Peyer's patch (tissue), 4 donors: ENCODE data around the gene EFCAB14.

Experiments
- CTCF ChIP-seq, 6 experiments: fragments of 450-650 bp in 4 of 6; fragments of 200-600 bp in 2 of 6; sonication (generic) in 1 of 6; IDR thresholded peaks; one replicate each; pipeline ENCODE4 v1.5.1; 2017 to 2019; ENCODE audit warnings: antibody characterized with exemption in 6 of 6, mild to moderate bottlenecking in 3 of 6, moderate library complexity in 1 of 6
- POLR2A ChIP-seq, 2 donors: fragments of 450-650 bp; IDR thresholded peaks; one replicate each; pipeline ENCODE4 v1.5.1; 2017; ENCODE audit warnings: antibody characterized with exemption in 2 of 2, mild to moderate bottlenecking in 2 of 2, moderate library complexity in 2 of 2

GRCh38 chr1:46721686-46722205 lies 2.8 kb upstream of the EFCAB14 start:
- TF ChIP-seq CTCF (IDR thresholded peaks at IDR 0.05) (no peak), POLR2A (IDR thresholded peaks at IDR 0.05) (no peak)
